Measurements from ENCODE around the gene PPP2R3A.
A peak's percentile ranks its signal among the peaks of the same experiment; 100 is the strongest.

PPP2R3A gene

DNA sequence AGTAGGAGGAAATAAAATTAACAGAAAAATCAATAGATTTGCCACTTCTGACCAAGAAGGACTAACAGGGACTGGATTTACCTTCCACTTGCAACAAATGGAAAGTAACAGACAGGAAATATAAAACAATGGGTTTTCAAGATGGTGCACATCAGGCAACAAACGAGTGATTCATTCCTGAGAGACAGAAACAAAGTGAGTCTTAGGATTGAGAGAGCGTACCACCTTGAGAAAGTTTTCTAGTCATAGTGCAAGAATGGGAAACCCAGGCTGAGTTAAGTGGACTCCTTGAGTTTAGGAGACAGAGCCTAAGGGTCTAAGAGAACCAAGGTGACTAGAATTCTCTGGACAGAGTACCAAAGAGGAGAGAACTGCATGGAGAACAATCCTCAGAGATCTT lies 101.7 kb downstream of the PPP2R3A start:
- no peak overlapping the region for H3K4me3 ChIP-seq (ENCODE audit: control insufficient read depth, low read depth, low read length)
- no peak for TF ChIP-seq CTCF (IDR thresholded peaks at IDR 0.05; ENCODE audit: control insufficient read depth, insufficient read depth, low read depth, low read length, missing control alignments)

DNA sequence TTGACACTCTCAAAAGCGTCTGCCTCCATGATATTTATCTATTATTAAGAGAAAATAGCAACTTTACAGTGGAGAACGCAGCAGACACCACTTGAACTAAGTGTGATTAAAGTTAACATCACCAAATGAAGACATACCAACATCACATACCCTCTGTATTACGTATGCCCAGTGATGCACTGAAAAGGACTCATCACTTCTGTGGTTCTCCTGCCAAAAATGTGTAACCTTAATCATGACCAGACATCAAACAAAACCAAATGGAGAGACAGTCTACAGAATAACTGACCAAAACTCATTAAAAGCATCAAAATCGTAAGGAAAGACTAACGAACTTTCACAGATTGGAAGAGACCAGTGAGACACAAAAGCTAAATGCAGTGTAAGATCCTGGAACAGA lies 103.2 kb downstream of the PPP2R3A start:
- peak; percentile 57 for DNase-seq (ENCODE audit: low read depth)
- no peak for TF ChIP-seq CTCF (IDR thresholded peaks at IDR 0.05; ENCODE audit: control insufficient read depth, insufficient read depth, low read depth, low read length, missing control alignments)
- H3K4me3 ChIP-seq (ENCODE audit: control insufficient read depth, low read depth, low read length): no peak overlapping the region

More for the DNA sequence above, 101.7 kb downstream of the PPP2R3A start:
- DNase-seq (ENCODE audit: low read depth): no peak

DNA sequence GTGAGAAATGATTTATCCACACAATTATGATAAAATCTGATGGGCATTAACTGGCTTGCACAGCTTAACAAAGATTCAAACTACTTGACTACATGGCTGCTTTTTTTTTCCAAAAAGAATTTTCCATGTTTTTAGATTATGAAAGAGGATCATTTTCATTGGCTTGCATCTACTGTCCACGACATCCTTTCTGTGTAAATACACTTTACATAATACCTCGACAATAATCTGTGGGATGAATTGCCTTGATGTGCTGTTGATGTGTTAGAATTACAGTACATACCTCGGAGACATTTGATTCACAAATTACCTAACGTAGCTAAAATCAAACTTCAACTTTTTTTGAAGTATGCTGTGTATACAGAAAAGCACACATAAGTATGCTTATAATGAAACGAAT lies 104.4 kb downstream of the PPP2R3A start:
- no peak for DNase-seq (ENCODE audit: low read depth)
- TF ChIP-seq CTCF (IDR thresholded peaks at IDR 0.05; ENCODE audit: control insufficient read depth, insufficient read depth, low read depth, low read length, missing control alignments): no peak
- H3K4me3 ChIP-seq (ENCODE audit: control insufficient read depth, low read depth, low read length): no peak overlapping the region; the same call in 1 of the 2 replicates

DNA sequence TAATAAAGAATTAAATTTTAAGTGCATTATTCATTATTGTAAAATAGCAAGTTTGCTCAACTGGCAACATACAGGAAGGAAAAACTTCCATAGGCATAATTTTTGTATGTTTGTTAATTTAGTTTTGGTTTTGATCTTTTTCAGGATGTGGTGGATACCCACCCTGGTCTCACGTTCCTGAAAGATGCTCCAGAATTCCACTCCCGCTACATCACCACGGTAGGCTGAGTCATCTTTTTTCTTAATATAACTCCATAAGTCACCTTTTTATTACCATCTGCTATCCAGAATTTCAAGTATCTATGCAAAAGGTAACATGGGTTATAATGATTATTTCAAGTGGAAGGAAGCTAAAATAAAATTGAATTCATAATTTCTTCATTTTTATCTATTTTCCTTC lies 104.8 kb downstream of the PPP2R3A start:
- TF ChIP-seq CTCF (IDR thresholded peaks at IDR 0.05; ENCODE audit: control insufficient read depth, insufficient read depth, low read depth, low read length, missing control alignments): no peak
- no peak for DNase-seq (ENCODE audit: low read depth)
- no peak overlapping the region; the same call in 1 of the 2 replicates for H3K4me3 ChIP-seq (ENCODE audit: control insufficient read depth, low read depth, low read length)

GRCh38 chr3:136070953-136071949 lies 105.7 kb downstream of the PPP2R3A start:
- no peak for DNase-seq (ENCODE audit: low read depth)
- H3K4me3 ChIP-seq (ENCODE audit: control insufficient read depth, low read depth, low read length): no peak overlapping the region
- TF ChIP-seq CTCF (IDR thresholded peaks at IDR 0.05; ENCODE audit: control insufficient read depth, insufficient read depth, low read depth, low read length, missing control alignments): peak; percentile 14

DNA sequence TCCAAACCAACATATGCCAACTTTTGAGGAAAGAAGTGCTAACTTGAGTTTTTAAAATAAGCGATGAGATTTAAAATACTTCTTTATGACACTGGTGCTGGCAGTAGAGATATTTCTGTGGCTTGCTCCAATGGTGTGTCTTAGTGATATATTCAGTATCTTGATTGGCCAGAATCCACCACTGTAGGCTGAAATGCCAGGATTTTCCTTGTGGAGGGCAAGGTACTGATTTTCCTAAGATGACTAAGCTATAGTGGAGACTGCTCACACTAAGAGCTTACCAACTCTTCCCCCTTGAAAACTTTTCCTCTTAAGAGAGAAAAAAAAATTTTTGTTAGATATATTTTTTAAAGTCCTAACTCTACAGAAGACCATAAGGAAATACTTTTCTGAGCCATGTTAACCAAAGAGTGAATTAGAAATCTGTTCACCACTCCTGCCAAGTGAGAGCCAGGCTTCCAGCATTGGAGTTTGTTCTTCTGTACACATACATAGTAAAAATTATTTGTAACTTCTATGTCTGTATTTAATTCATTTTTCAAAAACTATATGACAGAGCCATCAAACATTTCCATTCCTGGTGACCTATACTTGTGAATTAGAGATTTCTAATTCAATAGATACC lies 109.1 kb downstream of the PPP2R3A start:
- DNase-seq (ENCODE audit: low read depth): no peak
- TF ChIP-seq CTCF (IDR thresholded peaks at IDR 0.05; ENCODE audit: control insufficient read depth, insufficient read depth, low read depth, low read length, missing control alignments): no peak
- H3K4me3 ChIP-seq (ENCODE audit: control insufficient read depth, low read depth, low read length): no peak overlapping the region

All from AG09309 (cell line).